Measurements from ENCODE around the gene LGMN. TPM values are rescaled to one million over a fixed set of nuclear protein-coding genes. Genes with fewer than 3 reads are reported as not detected.
A peak's percentile ranks its signal among the peaks of the same experiment; 100 is the strongest.

The LGMN gene
- total and polyA plus RNA-seq, 2 donors (not counting 1 experiment from before 2014, with no cell fraction given): 22.6 to 61.0 TPM

DNA sequence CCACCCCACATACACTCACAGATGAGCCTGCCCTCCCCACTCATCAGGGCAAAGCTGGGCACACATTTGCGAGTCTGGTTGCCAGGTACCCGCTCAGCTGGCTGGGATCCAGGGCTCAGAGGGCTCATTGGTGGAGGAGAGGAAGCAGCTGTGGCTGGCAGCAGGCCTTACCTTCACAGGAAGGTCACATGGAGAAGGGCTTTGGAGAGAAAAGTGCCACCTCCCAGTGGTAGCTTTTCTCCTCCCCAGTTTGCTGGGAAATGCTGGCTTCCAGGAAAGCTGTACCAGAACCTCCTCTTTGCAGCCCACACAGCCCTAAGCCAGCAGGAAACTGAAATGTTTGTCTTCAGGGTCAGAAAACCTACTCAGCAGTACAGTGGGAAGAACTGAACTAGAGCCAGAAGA is 55.6 kb downstream of the LGMN start:
- Histone ChIP-seq H2AFZ (ENCODE audit: low read length) (no peak overlapping the region), H3K4me1 (ENCODE audit: control insufficient read depth, extremely low read depth, insufficient read depth, low read length) (peaks cover 2% of the 10 kb centered on the region), H3K27me3 (ENCODE audit: control insufficient read depth, insufficient read depth, low read length) (no peaks in the 10 kb centered on the region), H3K4me3 (replicated peaks in 1 of 4; ENCODE audit: control extremely low read depth in 1 of 4, insufficient read depth in 1 of 4, low read depth in 3 of 4, low read length in 4 of 4) (no peak overlapping the region), H3K79me2 (ENCODE audit: control insufficient read depth, insufficient read depth, low read length) (no peaks in the 10 kb centered on the region), H4K20me1 (ENCODE audit: control insufficient read depth, extremely low read depth, insufficient read depth, low read length) (no peaks in the 10 kb centered on the region), H3K4me2 (ENCODE audit: extremely low read depth, insufficient read depth, low read length) (no peak overlapping the region), H3K9ac (ENCODE audit: insufficient read depth, low read length) (no peak overlapping the region), H3K9me3 (ENCODE audit: control insufficient read depth, insufficient read depth, low read depth, low read length) (no peaks in the 10 kb centered on the region), H3K27ac (ENCODE audit: insufficient read depth, low read length) (no peak overlapping the region), H3K36me3 (ENCODE audit: control insufficient read depth, insufficient read depth, low read length) (peaks cover 7% of the 10 kb centered on the region)
- TF ChIP-seq CTCF (conservative IDR thresholded peaks at IDR 0.05 in 1 of 2, IDR thresholded peaks at IDR 0.05 in 1 of 2; ENCODE audit: low read depth in 1 of 2, low read length in 2 of 2) (no peak), EZH2 (IDR thresholded peaks at IDR 0.05; ENCODE audit: low read length, missing control alignments) (no peak)
- peak in 1 of 2 donors; percentile 47 for DNase-seq (ENCODE audit: low read depth in 2 of 2)

DNA sequence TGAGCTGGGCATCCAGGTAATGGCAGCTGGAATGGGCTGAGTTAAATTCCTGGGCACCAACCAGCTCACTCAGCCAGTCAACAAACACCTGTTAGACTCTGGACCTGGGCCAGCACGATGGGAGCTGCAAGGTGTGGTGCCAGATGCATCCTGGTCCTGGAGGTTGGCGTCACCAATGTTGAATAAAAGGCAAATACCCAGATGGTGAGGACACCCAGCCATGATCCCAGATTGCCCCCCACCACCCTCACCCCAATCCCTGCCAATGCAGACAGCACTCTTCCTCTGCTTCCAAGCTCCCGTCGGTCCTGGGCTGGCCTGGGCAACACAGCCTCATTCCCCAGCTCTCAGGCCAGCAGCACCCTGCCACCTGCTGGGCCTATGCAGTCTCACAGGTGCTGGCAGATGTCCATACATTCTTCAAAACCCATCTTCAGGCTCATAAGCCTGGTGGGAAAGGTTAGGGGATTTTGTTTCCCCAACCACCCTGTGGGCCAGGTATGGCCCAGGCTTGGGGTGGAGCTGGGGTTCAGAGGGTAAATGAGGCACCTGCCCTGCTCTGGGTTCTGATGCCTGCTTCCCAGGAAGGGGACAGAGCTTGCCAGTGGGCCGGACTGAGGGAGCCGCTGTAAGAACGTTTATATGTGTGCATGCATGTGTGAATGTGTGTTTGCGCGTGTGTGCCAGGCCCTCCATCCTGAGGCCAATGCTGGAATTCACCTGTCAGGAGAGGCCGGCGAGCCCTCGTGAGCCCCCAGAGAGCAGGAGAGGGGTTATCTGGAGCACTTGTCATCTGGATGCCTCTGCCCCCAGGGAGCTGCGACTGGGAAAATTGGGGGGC is 58.0 kb downstream of the LGMN start:
- Histone ChIP-seq H3K4me2 (ENCODE audit: extremely low read depth, insufficient read depth, low read length) (no peak overlapping the region), H3K4me3 (replicated peaks in 1 of 4; ENCODE audit: control extremely low read depth in 1 of 4, insufficient read depth in 1 of 4, low read depth in 3 of 4, low read length in 4 of 4) (no peak overlapping the region), H2AFZ (ENCODE audit: low read length) (no peak overlapping the region), H4K20me1 (ENCODE audit: control insufficient read depth, extremely low read depth, insufficient read depth, low read length) (no peaks in the 10 kb centered on the region), H3K4me1 (ENCODE audit: control insufficient read depth, extremely low read depth, insufficient read depth, low read length) (peaks cover 4% of the 10 kb centered on the region), H3K27ac (ENCODE audit: insufficient read depth, low read length) (no peak overlapping the region), H3K27me3 (ENCODE audit: control insufficient read depth, insufficient read depth, low read length) (no peaks in the 10 kb centered on the region), H3K9me3 (ENCODE audit: control insufficient read depth, insufficient read depth, low read depth, low read length) (no peaks in the 10 kb centered on the region), H3K79me2 (ENCODE audit: control insufficient read depth, insufficient read depth, low read length) (no peaks in the 10 kb centered on the region), H3K36me3 (ENCODE audit: control insufficient read depth, insufficient read depth, low read length) (peaks cover 10% of the 10 kb centered on the region), H3K9ac (ENCODE audit: insufficient read depth, low read length) (no peak overlapping the region)
- no peak for TF ChIP-seq EZH2 (IDR thresholded peaks at IDR 0.05; ENCODE audit: low read length, missing control alignments)
- TF ChIP-seq CTCF (conservative IDR thresholded peaks at IDR 0.05 in 1 of 2, IDR thresholded peaks at IDR 0.05 in 1 of 2; ENCODE audit: low read depth in 1 of 2, low read length in 2 of 2): peak; percentile 30 to 50
- peak; percentile 54 to 61 for DNase-seq (ENCODE audit: low read depth in 2 of 2)

DNA sequence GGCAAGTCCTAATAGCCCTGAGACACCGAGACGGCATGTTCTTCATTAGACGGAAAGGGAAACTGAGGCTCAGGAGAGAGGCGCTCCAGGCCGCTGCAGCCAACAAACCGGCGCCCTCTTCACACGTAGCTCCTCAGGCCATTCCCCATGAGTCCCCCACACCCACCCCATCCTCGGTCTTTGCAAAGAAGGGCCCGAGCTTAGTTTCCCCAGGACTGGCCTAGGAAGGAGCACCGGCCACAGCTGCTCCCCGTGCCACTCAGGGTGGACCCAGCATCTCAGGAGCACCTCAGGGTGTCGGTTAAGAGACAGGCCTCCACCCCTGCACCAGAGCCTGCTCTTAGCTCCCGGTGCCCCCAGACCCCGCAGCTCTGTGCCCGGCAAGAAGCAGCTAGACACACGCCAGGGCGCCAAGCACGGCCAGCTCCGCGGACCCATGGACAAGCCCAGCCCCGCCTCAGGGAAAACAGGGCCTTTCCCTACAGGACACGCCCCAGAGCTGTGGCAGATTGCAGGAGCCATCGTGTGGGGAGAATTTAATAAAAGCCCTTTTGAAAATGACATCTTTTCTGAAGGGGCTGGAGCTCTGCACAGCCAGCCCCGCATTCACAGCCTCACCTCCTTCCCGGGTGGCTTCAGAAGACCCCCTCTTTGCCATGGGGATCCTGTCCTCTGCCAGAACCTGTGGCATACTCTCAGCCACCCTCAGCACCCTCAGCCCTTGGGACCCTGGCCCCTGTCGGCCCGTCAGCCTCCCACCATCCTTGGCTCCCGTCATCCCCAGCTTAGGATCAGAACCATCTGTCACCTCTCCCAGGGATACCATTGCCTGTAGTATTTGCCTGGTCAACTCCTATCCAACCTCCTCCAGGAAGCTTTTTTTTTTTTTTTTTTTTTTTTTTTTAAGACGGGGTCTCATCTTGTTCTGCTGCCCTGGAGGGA is 59.7 kb downstream of the LGMN start:
- no peak overlapping the region for H3K4me3 ChIP-seq (replicated peaks in 1 of 4; ENCODE audit: control extremely low read depth in 1 of 4, insufficient read depth in 1 of 4, low read depth in 3 of 4, low read length in 4 of 4)
- H3K27ac ChIP-seq (ENCODE audit: insufficient read depth, low read length): no peak overlapping the region
- H2AFZ ChIP-seq (ENCODE audit: low read length): no peak overlapping the region
- no peaks in the 10 kb centered on the region for H3K9me3 ChIP-seq (ENCODE audit: control insufficient read depth, insufficient read depth, low read depth, low read length)
- peaks cover 4% of the 10 kb centered on the region for H3K4me1 ChIP-seq (ENCODE audit: control insufficient read depth, extremely low read depth, insufficient read depth, low read length)
- no peaks in the 10 kb centered on the region for H3K79me2 ChIP-seq (ENCODE audit: control insufficient read depth, insufficient read depth, low read length)
- peaks cover 10% of the 10 kb centered on the region for H3K36me3 ChIP-seq (ENCODE audit: control insufficient read depth, insufficient read depth, low read length)
- no peak for DNase-seq (ENCODE audit: low read depth in 2 of 2)
- H3K9ac ChIP-seq (ENCODE audit: insufficient read depth, low read length): peak overlapping the region; percentile 16
- H3K27me3 ChIP-seq (ENCODE audit: control insufficient read depth, insufficient read depth, low read length): no peaks in the 10 kb centered on the region
- no peaks in the 10 kb centered on the region for H4K20me1 ChIP-seq (ENCODE audit: control insufficient read depth, extremely low read depth, insufficient read depth, low read length)
- no peak overlapping the region for H3K4me2 ChIP-seq (ENCODE audit: extremely low read depth, insufficient read depth, low read length)
- TF ChIP-seq EZH2 (IDR thresholded peaks at IDR 0.05; ENCODE audit: low read length, missing control alignments) (no peak), CTCF (conservative IDR thresholded peaks at IDR 0.05 in 1 of 2, IDR thresholded peaks at IDR 0.05 in 1 of 2; ENCODE audit: low read depth in 1 of 2, low read length in 2 of 2) (no peak)
